Panc1 (cell line): ENCODE measurements around the gene ACSM4. TPM values are rescaled to one million over a fixed set of nuclear protein-coding genes. Genes with fewer than 3 reads are reported as not detected.

Experiments
- ATAC-seq: fragments of 200-7000 bp; cut with Tn5 transposase; 2 replicates; pipeline ENCODE4 v1.9.1; 2020; ENCODE audit warnings: mild to moderate bottlenecking, moderate library complexity
- BruUV-seq: library from RNA; stranded (reverse); fragments of 400-500 nt; replicated peaks from 2 replicates; lab custom pipeline; 2021; lab: Mats Ljungman, UMichigan
- CTCF ChIA-PET: fragments of 300-600 bp; sonication (Branson Sonifier 250); formaldehyde crosslinking; loops from one replicate; lab custom pipeline; 2022; ENCODE audit warnings: antibody characterized with exemption; lab: Charles Lee
- POLR2A ChIA-PET: fragments of 300-600 bp; sonication (Branson Sonifier 250); formaldehyde crosslinking; loops from one replicate; lab custom pipeline; 2022; ENCODE audit warnings: antibody characterized with exemption; lab: Charles Lee
- DNase-seq: peaks from one replicate; pipeline ENCODE4 v3.0.0-alpha.2; 2010; ENCODE audit warnings: low read depth, low spot score
- H3K27ac ChIP-seq: 2 replicates; pipeline ENCODE4 v1.5.1; 2011; ENCODE audit warnings: mild to moderate bottlenecking, low read length, inconsistent platforms
- H3K27me3 ChIP-seq: fragments of 200-500 bp; sonication (Bioruptor generic); 2 replicates; pipeline ENCODE4 v1.6.0; 2014; ENCODE audit warnings: low read length, inconsistent platforms; ENCODE audit not compliant: control insufficient read depth, insufficient read depth
- H3K36me3 ChIP-seq: fragments of 200-500 bp; sonication (Bioruptor generic); 2 replicates; pipeline ENCODE4 v1.5.1; 2014; ENCODE audit warnings: inconsistent platforms, mild to moderate bottlenecking, low read length, moderate library complexity; ENCODE audit not compliant: control insufficient read depth, insufficient read depth
- H3K4me1 ChIP-seq: 2 replicates; pipeline ENCODE4 v1.5.1; 2011; ENCODE audit warnings: inconsistent platforms, mild to moderate bottlenecking, low read length, moderate library complexity; ENCODE audit not compliant: control insufficient read depth, insufficient read depth
- H3K4me3 ChIP-seq, 2 experiments: 2 replicates each; pipeline ENCODE4 v1.5.1; 2011 to 2012; ENCODE audit warnings: low read depth in 2 of 2, low read length in 2 of 2, mild to moderate bottlenecking in 2 of 2, inconsistent platforms in 1 of 2, moderate library complexity in 1 of 2
- H3K9me3 ChIP-seq: fragments of 200-500 bp; sonication (Bioruptor generic); 2 replicates; pipeline ENCODE4 v1.5.1; 2014; ENCODE audit warnings: low read depth, mild to moderate bottlenecking, inconsistent platforms, low read length, moderate library complexity; ENCODE audit not compliant: control insufficient read depth, insufficient read depth
- CTCF ChIP-seq: fragments of 450-650 bp; IDR thresholded peaks from 2 replicates; pipeline ENCODE4 v1.5.1; 2017; ENCODE audit warnings: mild to moderate bottlenecking
- POLR2AphosphoS5 ChIP-seq: IDR thresholded peaks from 2 replicates; pipeline ENCODE4 v1.6.1; 2012; ENCODE audit warnings: mild to moderate bottlenecking, low read depth, low read length, moderate library complexity
- REST ChIP-seq, 2 experiments: IDR thresholded peaks; 2 replicates each; pipeline ENCODE4 v1.6.1; 2011 to 2012; ENCODE audit warnings: low read depth in 2 of 2, control low read depth in 1 of 2, low read length in 1 of 2, mild to moderate bottlenecking in 1 of 2, moderate library complexity in 1 of 2; ENCODE audit not compliant: insufficient read depth in 1 of 2
- SIN3A ChIP-seq: IDR thresholded peaks from 2 replicates; pipeline ENCODE4 v1.6.1; 2012; ENCODE audit warnings: low read depth, mild to moderate bottlenecking, low read length, moderate library complexity, borderline replicate concordance; ENCODE audit not compliant: insufficient read depth
- TCF7L2 ChIP-seq: IDR thresholded peaks from 2 replicates; pipeline ENCODE4 v1.6.1; 2011; ENCODE audit warnings: mild to moderate bottlenecking, low read depth, low read length, inconsistent platforms
- in situ Hi-C: cut with HindIII; loops from 2 replicates; pipeline ENCODE4 v1.10.0; 2016; ENCODE audit warnings: low sequenced_read_pairs, low pct_unique_long_range_greater_than_20kb
- intact Hi-C: fragments of 100-400 bp; cut with micrococcal nuclease; formaldehyde crosslinking; loops from one replicate; pipeline ENCODE4 v1.10.0; 2022; ENCODE audit not compliant: unreplicated experiment
- total RNA-seq: library from RNA; stranded (reverse); gene quantifications from one replicate; pipeline ENCODE4 v1.2.1, GENCODE V29; 2021; ENCODE audit not compliant: unreplicated experiment

Gene ACSM4
- total RNA-seq, 1 experiment from 2014 or later: not detected

- TF ChIP-seq TCF7L2 (no peak), CTCF (no peak), SIN3A (no peak), REST (IDR thresholded peaks at IDR 0.05; ENCODE audit: insufficient read depth in 1 of 2, low read depth in 2 of 2, low read length in 1 of 2) (no peak), POLR2AphosphoS5 (no peak)
- BruUV-seq: no TSS peak
- no peak for DNase-seq
- no peaks in the 10 kb centered on the region for H3K4me1 ChIP-seq
- CTCF ChIA-PET: no interaction called here
- ATAC-seq: no peak
- no peaks in the 10 kb centered on the region for H3K9me3 ChIP-seq
- no peak overlapping the region for H3K4me3 ChIP-seq
- H3K27ac ChIP-seq: no peak overlapping the region
- intact Hi-C loops: no loop called here
- no peaks in the 10 kb centered on the region for H3K27me3 ChIP-seq
- no peaks in the 10 kb centered on the region for H3K36me3 ChIP-seq
- POLR2A ChIA-PET: no interaction called here
- in situ Hi-C loops: no loop called here
These were observed 41.1 kb downstream of the ACSM4 start for GRCh38 chr12:7344833-7345606.

- POLR2A ChIA-PET: no interaction called here
- H3K27ac ChIP-seq: no peak overlapping the region
- no peaks in the 10 kb centered on the region for H3K9me3 ChIP-seq
- H3K27me3 ChIP-seq: no peaks in the 10 kb centered on the region
- in situ Hi-C loops: no loop called here
- DNase-seq: no peak
- H3K4me1 ChIP-seq: no peaks in the 10 kb centered on the region
- intact Hi-C loops: no loop called here
- no TSS peak for BruUV-seq
- no peaks in the 10 kb centered on the region for H3K36me3 ChIP-seq
- no peak for ATAC-seq
- H3K4me3 ChIP-seq: no peak overlapping the region
- no peak for TF ChIP-seq CTCF
- no peak for TF ChIP-seq TCF7L2
- TF ChIP-seq REST (IDR thresholded peaks at IDR 0.05; ENCODE audit: insufficient read depth in 1 of 2, low read depth in 2 of 2, low read length in 1 of 2): no peak
- TF ChIP-seq POLR2AphosphoS5: no peak
- no peak for TF ChIP-seq SIN3A
- CTCF ChIA-PET: interaction anchor here (0.5 kb wide), 1 partner anchor 320 kb away, joined by 5 read pairs; no protein-coding TSS in a partner anchor
These were observed 42.8 kb downstream of the ACSM4 start for GRCh38 chr12:7346551-7347225.
